ENCODE data around the gene SCG5. TPM values are rescaled to one million over a fixed set of nuclear protein-coding genes. Genes with fewer than 3 reads are reported as not detected.

SCG5 gene
- total RNA-seq, 1 donor from 2014 or later, result 2.4 TPM

DNA sequence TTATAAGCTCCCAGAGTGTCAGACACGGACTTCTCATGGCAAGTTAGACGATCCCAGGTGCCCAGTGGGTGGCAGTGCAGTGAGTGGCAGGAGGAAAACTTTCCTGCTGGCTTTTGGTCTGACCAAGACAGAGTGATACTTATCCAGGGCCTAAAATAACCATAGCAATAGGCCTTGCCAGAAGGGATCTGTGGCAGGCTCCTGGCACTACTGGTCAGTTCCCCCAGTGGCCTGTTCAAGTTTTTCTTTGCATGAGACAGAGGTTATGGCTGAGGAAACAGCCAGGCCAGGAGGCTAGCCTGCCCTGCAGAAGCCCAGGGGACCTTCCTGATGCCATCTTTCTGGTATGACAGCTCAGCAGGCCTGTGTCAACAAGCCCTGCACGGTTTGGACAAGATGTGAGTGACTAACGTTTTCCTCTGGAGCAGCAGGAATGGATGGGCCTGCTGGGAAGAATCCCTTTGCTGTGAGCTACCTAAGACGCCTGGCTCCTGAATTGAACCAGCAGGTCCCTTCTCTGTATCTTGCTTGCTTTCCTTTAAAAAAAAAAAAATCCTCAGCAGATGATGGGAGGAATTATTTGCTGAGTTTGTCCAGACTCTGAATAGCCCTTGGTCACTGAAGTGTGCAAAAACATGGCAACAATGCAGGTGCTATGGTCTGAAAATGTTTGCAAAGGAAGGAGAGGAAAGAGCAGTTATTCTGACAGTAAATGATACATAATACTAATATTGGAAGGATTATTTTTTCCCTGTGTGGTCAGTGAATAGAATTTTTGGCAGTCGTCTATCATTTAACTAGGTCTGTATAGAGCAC lies 18.0 kb downstream of the SCG5 start:
- peak; percentile 56 for DNase-seq (ENCODE audit: low read depth)

DNA sequence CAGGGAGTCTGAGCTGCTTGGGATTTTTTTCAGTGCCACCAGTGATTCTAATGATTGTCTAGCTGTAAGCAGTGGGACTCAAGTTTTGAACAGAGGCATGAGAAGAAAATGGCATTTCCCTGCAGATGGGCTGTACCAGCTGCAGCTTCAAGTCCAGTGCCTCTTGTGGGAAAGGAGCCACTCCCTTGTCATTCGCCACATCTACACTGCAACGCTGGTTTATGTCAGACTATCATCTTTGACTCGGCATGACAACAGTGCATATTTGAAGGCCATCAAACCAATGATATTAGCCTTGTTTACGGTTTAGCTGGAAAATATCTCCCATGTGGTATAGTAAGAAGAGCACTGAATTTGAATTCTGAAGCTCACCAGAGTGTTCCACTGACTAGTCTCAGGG lies 22.2 kb downstream of the SCG5 start:
- no peak for DNase-seq (ENCODE audit: low read depth)

DNA sequence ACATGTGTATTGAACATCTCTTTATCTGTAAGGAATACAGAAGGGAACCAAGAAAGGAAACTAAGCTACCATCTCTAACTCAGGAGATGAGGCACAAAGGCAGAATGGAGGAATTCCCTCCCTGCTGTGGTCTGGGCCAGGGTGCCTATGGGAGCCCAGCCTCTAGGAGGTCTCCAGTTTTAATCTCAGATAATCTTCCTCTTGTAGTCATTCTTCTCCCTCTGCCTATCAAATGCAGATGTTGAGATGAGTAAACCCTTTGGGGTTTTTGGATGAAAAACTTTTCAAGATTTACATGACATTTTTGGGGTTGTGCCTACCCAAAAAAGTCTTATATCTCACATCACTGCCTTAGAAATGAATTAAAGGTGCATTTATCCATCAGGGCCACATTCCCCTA lies 23.3 kb downstream of the SCG5 start:
- DNase-seq (ENCODE audit: low read depth), result no peak

DNA sequence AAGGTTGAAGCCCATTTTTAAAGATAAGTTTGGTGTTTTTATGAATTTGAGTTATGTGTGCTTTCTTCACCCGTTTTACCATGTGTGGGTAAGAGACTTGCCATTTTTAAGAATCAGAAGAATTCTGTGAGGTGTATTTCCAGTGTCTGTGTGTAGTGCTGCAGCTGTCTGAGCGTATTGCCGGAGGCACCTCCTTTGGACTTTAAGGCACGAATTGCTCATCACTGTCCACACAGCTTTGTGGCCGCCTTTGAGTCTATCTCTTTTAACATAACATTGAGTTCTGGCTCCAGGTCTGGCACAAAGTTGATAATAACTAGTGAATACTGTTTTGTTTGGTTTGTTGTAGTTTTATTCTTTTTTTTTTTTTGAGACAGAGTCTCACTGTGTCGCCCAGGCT lies 25.8 kb downstream of the SCG5 start:
- no peak for DNase-seq (ENCODE audit: low read depth)

DNA sequence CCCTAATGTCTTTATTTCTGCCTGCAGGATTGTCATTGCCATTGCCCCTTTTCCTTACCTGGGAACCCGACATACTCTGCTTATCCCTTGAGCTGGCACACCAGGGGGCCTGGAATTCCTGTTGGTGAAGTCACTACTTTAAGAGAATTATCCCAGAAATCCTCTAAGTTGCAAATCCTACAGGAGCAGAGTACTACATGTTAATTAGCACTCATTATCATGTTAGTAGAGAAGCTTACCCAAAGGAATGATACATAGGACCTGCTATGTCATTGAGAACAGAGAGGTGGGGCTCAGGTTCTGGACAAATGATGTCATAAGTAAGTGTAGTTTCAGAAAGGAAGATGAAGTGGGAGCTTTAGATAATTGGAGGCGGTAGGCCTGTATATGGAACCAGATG lies 27.4 kb downstream of the SCG5 start:
- DNase-seq (ENCODE audit: low read depth), result no peak

DNA sequence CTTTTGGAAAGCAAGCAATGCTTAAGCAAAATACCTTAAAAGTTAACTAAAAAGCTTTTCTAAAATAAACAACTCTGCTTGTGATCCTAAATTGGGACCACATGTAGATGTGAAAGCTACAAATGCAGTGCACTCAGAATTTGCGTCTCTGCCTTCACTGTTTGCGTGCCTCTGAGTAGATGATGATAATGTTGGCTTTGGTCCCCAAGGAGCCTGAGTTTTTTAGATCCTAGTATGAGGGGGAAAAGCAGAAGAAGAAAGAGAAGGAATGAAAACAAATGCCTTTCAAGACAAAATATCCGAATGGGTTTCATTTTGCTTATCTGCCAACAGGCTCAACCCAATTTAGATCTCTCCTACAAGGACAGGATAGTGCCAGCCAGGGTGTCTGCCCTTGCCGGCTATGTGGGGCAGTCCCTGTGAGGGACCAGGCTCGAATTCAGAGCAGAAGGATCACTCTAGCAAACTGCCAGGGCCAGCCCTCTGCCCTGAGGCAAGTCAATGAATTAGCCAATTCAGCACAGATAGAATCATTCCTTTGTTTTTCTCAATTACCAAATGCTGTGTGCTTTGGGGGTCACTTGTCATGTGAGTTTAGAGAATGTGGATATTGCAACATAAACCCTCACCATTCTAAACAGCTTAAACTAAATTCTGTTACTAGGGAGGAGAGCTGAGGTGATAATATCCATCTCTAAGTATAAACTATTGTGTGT lies 28.5 kb downstream of the SCG5 start:
- peak; percentile 85 for DNase-seq (ENCODE audit: low read depth)

DNA sequence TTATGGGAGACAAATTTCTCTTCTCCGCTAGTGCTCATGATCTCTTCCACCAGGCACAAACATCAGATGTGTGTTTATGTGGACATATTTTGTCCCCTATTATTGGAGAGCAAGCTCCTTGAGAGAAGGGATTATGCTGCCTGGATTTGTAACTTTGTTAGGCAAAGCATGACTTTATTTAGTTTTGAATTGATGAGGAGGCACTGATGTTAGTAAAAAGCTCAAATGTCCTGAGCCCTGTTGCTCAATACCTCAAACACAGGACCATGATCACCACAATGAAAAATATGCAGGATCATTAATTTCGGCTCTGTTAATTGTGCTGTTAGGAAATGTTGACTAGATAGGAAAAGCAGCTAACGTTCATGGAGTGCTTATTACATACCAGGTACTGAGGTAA lies 29.1 kb downstream of the SCG5 start:
- DNase-seq (ENCODE audit: low read depth), result no peak

DNA sequence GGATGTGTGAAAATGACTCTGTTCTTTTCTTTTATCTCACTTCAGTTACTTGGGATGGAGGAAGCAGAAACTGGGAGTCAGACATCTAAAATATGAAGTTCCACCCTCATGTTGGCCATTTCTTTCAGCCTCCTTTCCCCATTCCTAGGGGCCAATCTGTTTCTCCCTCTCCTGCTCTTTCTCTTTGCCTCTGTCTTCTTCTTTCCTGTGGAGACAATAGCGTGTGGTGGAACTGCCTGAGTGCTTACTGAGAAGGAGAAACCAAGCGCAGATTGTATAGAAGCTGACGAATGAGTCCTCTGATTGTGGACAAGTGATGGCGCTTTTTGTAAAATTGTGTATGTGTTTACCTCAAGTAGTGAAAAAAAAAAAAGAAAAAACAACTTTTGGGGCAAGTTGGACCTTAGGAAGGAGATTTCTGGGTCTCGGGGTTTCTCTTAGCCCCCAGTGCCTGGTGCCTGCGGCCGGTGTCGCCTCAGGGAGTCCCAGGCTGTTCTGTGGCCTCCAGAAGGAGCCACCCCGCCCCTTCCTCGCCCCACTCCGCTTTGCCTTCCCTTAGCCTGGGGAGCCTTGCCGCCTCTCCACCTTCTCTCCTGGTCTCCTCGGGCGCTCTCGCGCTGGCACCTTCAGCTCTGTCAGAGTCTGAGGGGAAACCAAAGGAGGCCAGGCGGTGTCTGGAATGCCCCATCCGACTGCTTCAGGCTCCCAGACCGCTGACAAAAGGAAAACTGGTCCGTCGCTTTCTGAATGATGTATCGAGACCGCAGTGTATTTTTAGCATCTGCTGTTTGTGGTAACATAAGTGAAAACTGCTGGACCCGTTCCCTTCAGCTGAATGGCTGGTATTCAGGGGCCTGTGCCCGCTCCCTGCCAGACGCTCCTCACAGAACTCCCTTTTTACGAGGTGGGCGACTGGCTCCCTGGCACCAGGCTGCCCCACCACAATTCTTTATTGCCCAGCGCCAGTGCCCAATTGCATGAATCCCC lies 30.1 kb downstream of the SCG5 start:
- no peak for DNase-seq (ENCODE audit: low read depth)

DNA sequence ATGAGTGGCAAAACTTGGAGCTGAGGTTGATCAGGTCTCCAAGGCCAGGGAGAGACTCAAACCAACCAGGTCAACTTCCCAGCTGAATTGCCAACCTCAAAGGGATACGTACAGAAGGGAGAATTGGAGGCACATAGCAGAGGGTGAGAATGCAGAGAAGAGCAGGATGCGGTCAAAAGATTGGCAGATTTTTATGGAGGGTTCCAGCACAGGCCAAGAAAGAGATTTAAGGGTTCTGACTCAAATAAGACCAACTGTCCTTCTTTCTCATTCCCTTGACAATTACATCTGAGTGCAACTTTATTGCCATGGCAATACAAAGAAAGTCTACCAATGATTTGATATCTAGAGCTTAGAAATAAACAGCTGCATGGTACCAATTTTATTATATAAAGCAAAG lies 33.2 kb downstream of the SCG5 start:
- DNase-seq (ENCODE audit: low read depth), result no peak

DNA sequence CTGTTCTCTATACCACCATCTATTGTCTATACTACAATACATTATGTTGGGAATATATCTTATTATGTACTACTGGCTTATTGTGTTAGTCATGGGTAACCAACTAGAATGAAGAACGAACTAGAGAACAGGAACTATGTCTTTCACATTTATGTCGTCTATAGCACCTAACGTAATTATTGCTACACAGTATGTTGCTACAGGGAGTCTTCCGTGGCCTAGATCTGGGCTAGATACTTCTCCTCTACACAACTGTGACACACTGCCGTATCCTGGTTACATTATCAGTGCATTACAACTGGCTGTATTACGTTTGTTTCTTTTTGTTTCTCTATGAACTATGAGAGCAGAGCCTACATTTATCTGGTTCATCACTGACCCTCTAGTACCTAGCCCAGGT lies 34.0 kb downstream of the SCG5 start:
- DNase-seq (ENCODE audit: low read depth), result no peak

DNA sequence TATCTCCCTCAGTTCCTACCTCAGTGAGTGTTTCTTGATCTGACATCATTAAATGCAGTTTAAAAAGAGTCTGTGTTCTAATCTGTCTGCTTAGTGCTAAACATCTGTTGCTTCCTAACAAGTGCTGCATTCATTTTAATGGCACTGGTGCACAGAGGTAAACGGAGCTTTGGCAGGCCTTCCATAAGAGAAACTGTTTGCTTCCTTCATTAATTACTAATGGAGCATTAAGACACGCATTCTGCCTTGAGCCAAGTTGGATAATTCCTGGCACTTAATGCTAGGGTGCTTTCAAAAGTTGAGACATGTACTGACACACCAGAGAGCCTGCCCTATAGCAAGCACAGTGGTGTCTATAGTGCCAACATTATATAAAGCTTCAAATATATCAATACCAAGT lies 34.7 kb downstream of the SCG5 start:
- DNase-seq (ENCODE audit: low read depth), result peak; percentile 41

DNA sequence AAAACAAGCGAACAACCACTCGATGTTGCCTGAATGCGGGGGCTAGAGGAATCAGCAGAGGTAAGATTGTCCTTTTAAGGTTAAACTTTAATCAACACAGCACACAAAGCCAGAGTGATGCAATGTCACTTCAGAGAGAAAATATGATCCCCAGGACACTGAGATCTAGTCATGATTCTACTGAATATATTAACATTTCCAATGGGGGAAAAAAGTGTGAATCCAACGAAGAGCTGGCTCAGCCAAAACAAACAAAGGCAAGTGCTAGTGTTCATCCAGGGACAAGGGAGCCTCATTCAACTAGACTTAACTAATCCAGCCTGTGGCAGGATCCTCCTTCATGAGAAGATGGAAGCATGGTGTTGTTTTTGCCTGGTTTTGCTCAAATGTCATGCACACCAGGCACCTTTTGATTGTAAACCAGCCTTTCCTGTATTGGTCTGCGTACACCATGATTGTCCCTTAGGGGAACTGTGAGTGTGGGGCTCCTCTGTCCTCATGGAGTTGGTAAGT lies 35.8 kb downstream of the SCG5 start:
- DNase-seq (ENCODE audit: low read depth), result peak; percentile 83

DNA sequence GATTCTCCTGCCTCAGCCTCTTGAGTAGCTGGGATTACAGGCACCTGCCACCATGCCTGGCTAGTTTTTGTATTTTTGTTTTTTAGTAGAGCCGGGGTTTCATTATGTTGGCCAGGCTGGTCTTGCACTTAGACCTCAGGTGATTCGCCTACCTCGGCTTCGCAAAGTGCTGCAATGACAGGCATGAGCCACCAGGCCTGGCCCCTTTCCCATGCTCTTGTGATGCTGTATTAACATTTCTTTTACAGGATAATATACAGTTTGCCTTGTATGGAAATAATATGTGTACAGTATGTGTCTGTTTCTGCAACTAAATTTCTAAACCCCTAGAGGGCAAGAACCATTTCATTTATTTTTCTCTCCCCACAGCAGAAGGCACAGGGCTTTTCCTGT lies 37.8 kb downstream of the SCG5 start:
- no peak for DNase-seq (ENCODE audit: low read depth)

DNA sequence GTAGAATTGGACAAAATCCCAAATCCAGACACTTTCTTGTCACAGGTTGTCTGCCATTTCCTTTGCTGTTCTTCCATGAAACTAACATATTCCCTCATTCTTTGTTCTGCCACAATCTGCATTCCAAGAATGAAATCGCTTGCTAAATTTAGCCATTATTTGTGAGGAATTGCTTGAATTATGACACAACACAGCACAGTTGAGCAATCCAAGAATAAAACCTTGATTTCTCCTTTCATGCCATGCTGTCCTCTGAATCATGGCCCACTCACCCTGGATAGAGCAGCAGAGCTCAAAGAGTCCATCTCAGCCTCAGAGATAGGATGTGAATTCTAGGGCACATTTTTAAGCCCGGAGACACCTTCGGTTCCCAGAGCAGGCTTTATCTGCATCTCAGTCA lies 41.1 kb downstream of the SCG5 start:
- peak; percentile 97 for DNase-seq (ENCODE audit: low read depth)

DNA sequence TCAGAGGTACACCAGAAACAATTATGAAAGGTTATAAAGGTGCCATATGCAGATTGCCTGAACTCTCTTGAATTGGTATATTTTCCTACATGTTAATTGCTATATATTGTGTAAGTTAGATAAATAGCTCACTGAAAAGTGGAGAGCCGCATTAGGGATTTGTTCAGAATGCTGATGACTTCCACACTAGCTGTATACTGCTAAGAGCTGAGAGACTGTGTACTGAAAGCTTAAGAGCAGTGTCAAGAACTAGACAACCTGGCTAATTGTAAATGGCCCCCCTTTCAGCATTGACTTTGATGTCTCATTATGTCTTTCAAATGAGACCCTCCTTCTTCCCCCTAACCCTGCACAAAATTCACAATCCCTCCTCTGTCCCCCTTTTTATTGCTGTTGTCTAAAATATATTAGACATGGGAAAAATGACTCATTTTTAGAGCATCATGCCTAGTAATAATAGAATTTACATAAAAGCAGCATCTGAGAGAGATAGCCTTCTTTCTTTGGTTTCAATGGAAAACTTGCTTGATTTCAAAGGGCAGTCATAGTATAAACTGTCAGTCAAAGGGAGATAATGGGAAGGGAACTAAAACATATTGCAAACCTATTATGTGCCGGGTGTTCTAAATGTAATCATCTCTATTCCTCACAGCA lies 41.6 kb downstream of the SCG5 start:
- no peak for DNase-seq (ENCODE audit: low read depth)

DNA sequence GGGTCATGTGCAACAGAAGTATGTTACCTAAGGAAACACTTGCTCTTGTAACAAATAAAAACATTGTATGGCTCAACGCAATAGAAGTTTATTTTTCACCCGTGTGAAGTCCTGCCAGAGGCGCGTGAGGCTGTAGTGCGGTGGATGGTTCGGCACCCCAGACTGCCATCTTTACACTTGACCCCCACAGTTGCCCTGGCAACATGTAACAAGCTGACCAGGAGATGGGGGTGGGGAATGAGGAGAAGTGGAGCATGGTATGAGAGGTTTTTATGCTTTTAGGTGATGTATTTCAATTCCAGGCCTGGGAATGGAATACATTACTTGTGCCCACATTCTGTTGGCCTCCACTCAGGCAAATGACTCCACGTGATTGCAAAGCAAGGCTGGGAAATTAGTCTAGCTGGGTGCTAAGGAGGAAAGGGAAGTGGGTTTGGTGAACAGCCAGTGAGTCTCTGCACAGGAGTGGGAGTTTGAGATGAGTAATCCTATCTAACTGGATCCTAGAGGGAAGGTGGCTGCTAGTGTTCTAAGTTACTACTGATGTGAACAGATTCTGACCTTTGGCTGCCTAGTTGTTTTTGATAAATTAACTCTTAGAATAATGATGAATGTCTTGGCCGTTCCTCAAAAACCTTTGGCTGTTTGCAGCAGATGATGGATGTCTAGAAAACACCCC lies 42.5 kb downstream of the SCG5 start:
- peak; percentile 97 for DNase-seq (ENCODE audit: low read depth)

DNA sequence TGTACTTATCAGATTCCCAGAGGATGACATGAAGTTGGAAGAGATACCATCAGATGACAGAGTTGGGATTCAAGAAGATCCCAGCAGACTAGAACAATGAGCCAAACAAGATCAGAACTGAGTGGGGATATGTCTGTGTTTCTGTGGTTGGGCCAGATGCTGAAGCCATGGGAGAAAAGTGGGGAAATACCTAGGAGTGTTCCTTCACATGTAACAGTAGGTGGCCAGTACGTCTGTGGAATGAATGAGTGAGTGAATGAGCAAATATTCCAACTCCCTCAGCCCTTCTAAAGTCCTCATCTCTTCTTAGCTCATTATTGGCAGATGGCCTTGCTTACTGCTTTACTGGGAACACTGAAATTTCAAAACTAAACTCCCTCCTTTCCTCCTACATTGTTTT lies 44.1 kb downstream of the SCG5 start:
- DNase-seq (ENCODE audit: low read depth), result peak; percentile 26

DNA sequence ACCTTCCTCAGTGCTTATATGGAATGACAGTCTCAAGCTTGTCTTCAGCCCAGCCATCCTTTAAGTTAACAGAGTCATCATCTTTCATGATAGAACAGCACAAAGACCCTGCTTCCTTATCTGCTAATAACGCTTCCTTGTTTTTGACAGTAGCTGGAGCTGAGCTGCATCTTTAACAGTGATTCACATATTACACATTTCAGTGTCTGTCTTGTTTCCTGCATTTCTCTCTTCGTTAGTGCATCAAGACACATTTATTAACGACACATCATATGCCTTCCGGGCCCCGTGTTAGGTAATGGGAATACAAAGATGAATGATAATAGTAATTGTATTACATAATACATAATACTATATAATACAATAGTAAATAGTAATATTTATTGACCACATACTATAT lies 46.0 kb downstream of the SCG5 start:
- DNase-seq (ENCODE audit: low read depth), result peak; percentile 62

DNA sequence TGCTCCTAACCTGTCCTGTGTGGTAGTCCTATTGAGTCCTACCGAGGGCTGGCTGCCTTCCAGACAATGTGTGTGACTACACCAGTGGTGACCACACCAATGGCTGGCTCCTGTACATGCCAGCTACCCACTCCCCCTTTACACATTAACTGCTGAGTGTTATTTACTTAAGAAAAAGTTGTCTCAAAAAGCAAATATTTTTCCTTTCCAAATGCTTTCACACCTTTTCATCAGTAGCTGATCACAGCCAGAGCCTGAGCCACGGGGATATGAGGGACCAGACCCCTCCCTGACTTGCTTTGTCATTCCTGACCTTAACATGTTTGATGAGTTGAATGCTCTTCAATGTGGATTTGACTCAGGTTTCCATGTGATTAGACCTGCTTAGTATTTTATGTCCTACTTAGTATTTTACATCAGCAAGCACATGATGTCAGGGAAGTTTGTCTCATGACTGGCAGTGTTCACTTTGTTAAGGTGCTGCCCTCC lies 46.7 kb downstream of the SCG5 start:
- DNase-seq (ENCODE audit: low read depth), result peak; percentile 95

DNA sequence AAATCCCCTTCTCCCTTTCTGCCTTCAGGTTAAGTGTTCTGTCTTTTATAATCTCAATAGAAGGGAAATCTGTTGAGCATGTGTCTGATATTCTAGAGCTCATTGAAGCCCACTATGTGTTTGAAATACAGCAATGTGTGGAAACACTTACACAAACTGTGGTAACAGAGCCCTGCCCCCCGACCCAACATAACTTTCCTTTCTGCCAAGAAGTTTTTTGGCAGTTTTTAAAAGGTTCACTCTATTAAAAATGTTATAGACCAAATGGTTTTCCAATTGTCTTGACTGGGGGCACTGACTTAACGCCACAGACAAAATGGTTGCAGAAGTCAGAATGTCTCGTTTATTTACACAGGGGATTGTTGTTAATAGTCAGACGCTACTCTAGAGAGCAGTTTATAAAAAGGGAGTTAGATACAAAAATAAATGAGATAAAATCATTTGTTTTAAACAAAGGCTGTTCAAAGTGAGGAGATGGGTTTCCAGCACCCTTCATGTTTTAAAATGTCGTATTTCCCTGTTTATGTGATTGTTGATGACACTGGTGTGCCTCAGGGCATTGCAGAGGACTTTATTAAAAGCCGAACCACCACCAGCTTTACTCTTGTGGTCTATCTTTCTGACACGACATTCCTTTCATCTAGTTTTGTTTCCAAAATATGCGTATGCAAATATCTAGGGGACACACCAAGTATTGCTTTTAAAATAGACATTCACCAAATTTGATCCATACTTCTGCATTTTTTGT lies 49.6 kb downstream of the SCG5 start:
- DNase-seq (ENCODE audit: low read depth), result no peak
